Thymus (tissue), 11 donors: Measurements from ENCODE around the gene SLC35F3. TPM values are rescaled to one million over a fixed set of nuclear protein-coding genes. Genes with fewer than 3 reads are reported as not detected.
"Not testable (repeated sequence)": the region's sequence is repeated elsewhere in the genome, so short reads cannot be mapped to it uniquely, and the experiment has no call there.

ENCODE experiments used
- DNase-seq, 9 donors: peaks; one replicate each; pipeline ENCODE4 v3.0.0-alpha.2; 2013; ENCODE audit warnings: low spot score in 9 of 9, low read depth in 6 of 9, missing footprints in 1 of 9
- H3K27ac ChIP-seq, 2 donors: one replicate each; pipeline ENCODE4 v1.5.1; 2013; ENCODE audit warnings: control low read depth in 1 of 2, low read depth in 1 of 2, low read length in 1 of 2, mild to moderate bottlenecking in 1 of 2, moderate library complexity in 1 of 2
- H3K27me3 ChIP-seq, 2 donors: one replicate each; pipeline ENCODE4 v1.5.1; 2013; ENCODE audit warnings: low read length in 1 of 2; ENCODE audit not compliant: control insufficient read depth in 2 of 2, insufficient read depth in 1 of 2
- H3K36me3 ChIP-seq, 2 donors: one replicate each; pipeline ENCODE4 v1.5.1; 2013; ENCODE audit warnings: low read length in 1 of 2, mild to moderate bottlenecking in 1 of 2, moderate library complexity in 1 of 2; ENCODE audit not compliant: control insufficient read depth in 2 of 2, insufficient read depth in 2 of 2
- H3K4me1 ChIP-seq, 2 donors: one replicate each; pipeline ENCODE4 v1.5.1; 2013; ENCODE audit warnings: low read length in 2 of 2; ENCODE audit not compliant: control insufficient read depth in 2 of 2, insufficient read depth in 2 of 2
- H3K4me3 ChIP-seq, 2 donors: one replicate each; pipeline ENCODE4 v1.5.1; 2013; ENCODE audit warnings: low read length in 2 of 2, control low read depth in 1 of 2, mild to moderate bottlenecking in 1 of 2
- H3K9me3 ChIP-seq, 2 donors: one replicate each; pipeline ENCODE4 v1.5.1; 2013; ENCODE audit warnings: low read length in 1 of 2, mild to moderate bottlenecking in 1 of 2; ENCODE audit not compliant: control insufficient read depth in 2 of 2, insufficient read depth in 1 of 2
- WGBS: extraction: QIAGEN DNeasy Blood & Tissue Kit; methylation state at CpG from one replicate; pipeline ENCODE4 v1.1.7; 2013; 5-methylcytosine and 5-hydroxymethylcytosine counted together
- polyA plus RNA-seq: library from polyadenylated mRNA; stranded (reverse); fragments of 200-250 nt; gene quantifications from one replicate; pipeline ENCODE4 v1.2.3, GENCODE V29; 2013
- total RNA-seq: library from RNA; stranded (reverse); fragments of 120-200 nt; gene quantifications from one replicate; pipeline ENCODE4 v1.2.4, GENCODE V29; 2013
- donor health status: healthy.

SLC35F3 gene
- total and polyA plus RNA-seq, 2 donors: 1.9 to 3.2 TPM

DNA sequence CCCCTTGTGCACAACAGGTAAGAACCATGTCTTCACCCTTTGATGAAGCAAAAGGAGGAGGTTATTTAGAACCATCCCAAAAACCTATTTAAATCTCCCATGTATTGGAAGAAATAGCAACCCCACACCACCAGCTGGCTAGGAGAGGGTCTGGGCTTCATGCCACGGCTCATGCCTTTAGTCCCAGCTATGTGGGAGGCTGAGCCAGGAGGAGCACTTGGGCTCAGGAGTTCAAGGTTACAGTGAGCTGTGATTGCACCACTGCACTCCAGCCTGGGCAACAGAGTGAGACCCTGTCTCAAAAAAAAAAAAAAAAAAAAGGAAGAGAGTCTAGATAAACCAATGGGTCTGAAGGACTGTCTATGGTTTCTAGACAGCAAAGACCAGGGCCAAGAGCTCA lies 270.9 kb downstream of the SLC35F3 start:
- no peak for DNase-seq
- Histone ChIP-seq H3K9me3 (no peaks in the 10 kb centered on the region), H3K27ac (no peak overlapping the region), H3K27me3 (no peaks in the 10 kb centered on the region), H3K4me3 (no peak overlapping the region), H3K4me1 (peaks cover 12 to 27% of the 10 kb centered on the region in 2 donors), H3K36me3 (no peaks in the 10 kb centered on the region)
- WGBS: 98% methylated on average over 1 of the region's 1 CpG

DNA sequence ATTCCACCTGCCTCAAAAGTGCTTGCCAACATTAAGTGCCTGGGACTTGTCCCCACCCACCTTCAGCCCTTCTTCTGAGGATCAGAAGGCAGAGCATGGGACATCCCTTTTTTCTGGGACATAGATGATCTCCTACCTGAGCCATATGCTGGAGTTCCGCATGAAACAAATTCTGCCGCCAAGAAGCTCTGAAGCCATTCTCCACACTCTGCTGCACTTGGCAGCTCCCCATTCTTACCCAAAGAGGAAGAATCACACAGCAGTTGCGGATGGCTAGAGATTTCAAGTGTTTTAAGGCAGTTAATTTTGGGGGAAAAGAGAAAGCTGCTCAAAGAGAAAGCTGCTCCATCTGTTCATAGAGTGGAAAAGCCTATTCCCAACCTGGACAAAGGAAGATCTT lies 271.5 kb downstream of the SLC35F3 start:
- Histone ChIP-seq H3K9me3 (no peaks in the 10 kb centered on the region), H3K4me1 (peaks cover 6 to 20% of the 10 kb centered on the region in 2 donors), H3K36me3 (no peaks in the 10 kb centered on the region), H3K27me3 (no peaks in the 10 kb centered on the region), H3K27ac (no peak overlapping the region), H3K4me3 (no peak overlapping the region)
- WGBS: 94% methylated on average over 3 of the region's 3 CpGs
- DNase-seq: no peak

DNA sequence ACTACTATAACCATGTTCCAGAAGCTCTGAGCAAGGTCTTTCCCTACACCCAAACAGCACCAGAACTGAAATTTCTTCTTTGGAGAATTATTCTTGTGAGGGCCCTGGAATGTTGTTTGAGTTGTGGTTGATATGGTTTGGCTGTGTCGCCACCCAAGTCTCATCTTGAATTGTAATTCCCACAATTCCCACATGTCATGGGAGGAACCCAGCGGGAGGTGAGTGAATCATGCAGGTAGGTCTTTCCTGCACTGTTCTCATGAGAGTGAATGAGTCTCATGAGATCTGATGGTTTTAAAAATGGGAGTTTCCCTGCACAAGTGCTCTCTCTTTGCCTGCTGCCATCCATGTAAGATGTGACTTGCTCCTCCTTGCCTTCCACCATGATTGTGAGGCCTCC lies 272.4 kb downstream of the SLC35F3 start:
- not testable (repeated sequence) for H3K27me3 ChIP-seq, DNase-seq, H3K4me3 ChIP-seq, H3K9me3 ChIP-seq, H3K27ac ChIP-seq, H3K36me3 ChIP-seq
- 97% methylated on average over 2 of the region's 2 CpGs for WGBS
- H3K4me1 ChIP-seq: peaks cover 0 to 14% of the 10 kb centered on the region in 2 donors

DNA sequence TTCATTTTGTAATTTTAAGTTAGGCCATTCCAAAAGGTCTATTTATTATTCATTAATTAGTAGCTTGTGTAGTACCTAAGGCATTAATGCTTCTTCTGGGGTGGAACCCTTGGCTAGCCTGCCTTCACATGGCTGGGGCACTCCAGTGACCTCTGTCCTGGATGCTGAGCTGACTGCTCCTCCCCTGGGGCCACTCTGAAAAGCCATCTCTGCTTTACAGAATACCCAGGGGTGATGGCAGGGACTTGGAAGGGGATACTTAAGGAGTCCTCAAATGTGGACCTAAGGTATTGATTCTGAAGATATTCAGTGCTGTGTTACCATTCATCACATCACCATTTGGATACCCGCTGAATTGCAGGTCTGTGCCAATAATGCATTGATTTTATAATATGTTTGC lies 281.0 kb downstream of the SLC35F3 start:
- WGBS: 95% methylated on average over 1 of the region's 1 CpG

DNA sequence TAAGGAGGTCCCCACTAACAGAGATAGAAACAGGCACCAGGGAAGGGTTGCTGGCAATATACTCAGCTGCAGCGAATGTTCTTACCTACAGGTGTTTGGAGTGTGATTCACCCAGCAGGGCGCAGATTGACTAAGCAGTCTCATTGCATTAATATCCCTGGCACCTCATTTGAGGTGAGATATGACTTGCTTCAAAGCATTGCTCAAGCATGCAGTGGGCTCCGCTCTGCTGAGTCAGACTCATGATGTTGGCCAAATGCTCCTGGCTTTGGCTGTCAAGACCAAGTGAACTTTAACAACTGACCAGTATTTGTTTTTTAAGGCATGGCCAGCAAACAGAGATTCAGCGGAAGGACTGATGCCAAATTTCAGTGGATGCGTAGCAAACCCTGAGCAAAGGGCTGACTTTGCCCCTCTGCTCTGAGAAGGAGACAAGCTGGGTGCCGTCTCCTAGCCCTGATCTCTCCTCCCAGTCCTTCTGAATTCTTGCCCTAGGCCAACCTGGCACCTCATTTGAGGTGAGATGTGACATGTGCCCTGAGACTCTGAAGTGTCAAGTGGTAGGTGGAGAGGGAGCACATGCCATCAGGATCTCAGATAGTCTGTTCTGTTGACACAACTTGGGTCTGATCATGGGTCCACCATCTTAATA lies 281.7 kb downstream of the SLC35F3 start:
- no peak for DNase-seq
- 95% methylated on average over 6 of the region's 6 CpGs for WGBS
- Histone ChIP-seq H3K36me3 (no peaks in the 10 kb centered on the region), H3K4me3 (no peak overlapping the region), H3K9me3 (peaks cover 0 to 2% of the 10 kb centered on the region in 2 donors), H3K27me3 (no peaks in the 10 kb centered on the region), H3K27ac (no peak overlapping the region), H3K4me1 (no peaks in the 10 kb centered on the region)

More for the DNA sequence above, 281.0 kb downstream of the SLC35F3 start:
- no peaks in the 10 kb centered on the region for H3K36me3 ChIP-seq
- no peaks in the 10 kb centered on the region for H3K4me1 ChIP-seq
- H3K4me3 ChIP-seq: no peak overlapping the region
- no peak overlapping the region for H3K27ac ChIP-seq
- H3K9me3 ChIP-seq: peaks cover 0 to 2% of the 10 kb centered on the region in 2 donors
- no peak for DNase-seq
- no peaks in the 10 kb centered on the region for H3K27me3 ChIP-seq

DNA sequence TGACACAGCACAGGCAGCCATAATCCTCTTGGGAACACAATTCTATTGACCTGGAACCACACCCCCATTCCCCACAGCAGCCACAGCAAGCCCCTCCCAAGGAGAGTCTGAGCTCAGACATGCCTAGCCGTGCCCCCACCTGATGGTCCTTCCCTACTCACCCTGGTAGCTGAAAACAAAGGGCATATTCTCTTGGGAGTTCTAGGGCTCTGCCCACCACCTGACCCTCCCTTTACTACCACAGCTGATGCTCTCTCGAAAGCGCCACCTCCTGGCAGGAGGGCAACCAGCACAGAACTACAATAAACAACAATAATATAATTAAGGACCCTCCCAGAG lies 283.9 kb downstream of the SLC35F3 start:
- 62% methylated on average over 3 of the region's 3 CpGs for WGBS
- Histone ChIP-seq H3K4me3 (no peak overlapping the region), H3K36me3 (no peaks in the 10 kb centered on the region), H3K27ac (no peak overlapping the region), H3K9me3 (peaks cover 0 to 2% of the 10 kb centered on the region in 2 donors), H3K27me3 (no peaks in the 10 kb centered on the region), H3K4me1 (no peaks in the 10 kb centered on the region)
- DNase-seq: peak in 1 of 9 donors; percentile 25

DNA sequence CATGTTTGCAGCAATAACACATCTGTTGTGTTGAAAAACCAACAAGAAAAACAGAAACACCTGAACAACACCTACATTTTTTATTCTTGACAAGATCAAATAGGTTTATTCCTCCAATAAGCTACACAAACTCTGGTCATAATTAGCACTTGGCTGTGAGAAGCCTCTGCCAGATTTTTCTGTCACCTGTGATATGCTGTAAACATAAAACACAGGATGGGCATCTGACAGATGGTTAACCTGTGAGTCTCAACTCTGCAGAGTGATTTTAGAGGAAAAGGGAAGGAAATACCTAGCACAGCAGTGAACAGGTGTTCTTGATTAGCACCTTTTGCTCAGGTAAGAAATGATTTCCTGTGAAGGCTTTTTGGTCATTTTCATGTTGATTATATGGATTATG lies 293.4 kb downstream of the SLC35F3 start:
- H3K9me3 ChIP-seq: no peaks in the 10 kb centered on the region
- no peak overlapping the region for H3K4me3 ChIP-seq
- H3K27me3 ChIP-seq: no peaks in the 10 kb centered on the region
- no peaks in the 10 kb centered on the region for H3K4me1 ChIP-seq
- H3K27ac ChIP-seq: no peak overlapping the region
- no peaks in the 10 kb centered on the region for H3K36me3 ChIP-seq
- no peak for DNase-seq

DNA sequence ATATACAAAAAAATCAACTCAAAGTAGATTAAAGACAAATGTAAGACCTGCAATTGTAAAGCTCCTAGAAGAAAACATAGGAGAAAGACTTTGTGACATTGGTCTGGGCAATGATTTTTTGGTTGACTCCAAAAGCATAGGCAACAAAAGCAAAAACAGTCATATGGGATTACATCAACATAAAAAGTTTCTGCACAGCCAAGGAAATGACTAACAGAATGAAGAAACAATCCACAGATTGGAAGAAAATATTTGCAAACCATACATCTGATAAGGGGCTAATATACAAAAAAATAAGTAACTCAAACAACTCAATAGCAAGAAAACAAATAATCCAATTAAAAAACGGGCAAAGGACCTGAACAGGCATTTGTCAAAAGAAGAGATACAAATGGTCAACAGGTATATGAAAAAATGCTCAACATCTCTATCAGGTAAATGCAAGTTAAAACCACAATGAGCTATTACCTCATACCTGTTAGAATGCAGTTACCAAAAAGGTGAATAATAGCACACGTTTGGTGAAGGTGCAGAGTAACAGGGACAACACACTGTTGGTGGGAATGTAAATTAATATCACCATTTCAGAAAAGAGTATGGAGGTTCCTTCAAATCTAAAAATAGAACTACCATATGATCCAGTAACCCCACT lies 295.1 kb downstream of the SLC35F3 start:
- Histone ChIP-seq H3K4me1 (no peaks in the 10 kb centered on the region), H3K9me3 (no peaks in the 10 kb centered on the region), H3K4me3 (no peak overlapping the region), H3K27me3 (no peaks in the 10 kb centered on the region), H3K36me3 (no peaks in the 10 kb centered on the region), H3K27ac (no peak overlapping the region)
- no peak for DNase-seq
- WGBS: 92% methylated on average over 2 of the region's 2 CpGs

DNA sequence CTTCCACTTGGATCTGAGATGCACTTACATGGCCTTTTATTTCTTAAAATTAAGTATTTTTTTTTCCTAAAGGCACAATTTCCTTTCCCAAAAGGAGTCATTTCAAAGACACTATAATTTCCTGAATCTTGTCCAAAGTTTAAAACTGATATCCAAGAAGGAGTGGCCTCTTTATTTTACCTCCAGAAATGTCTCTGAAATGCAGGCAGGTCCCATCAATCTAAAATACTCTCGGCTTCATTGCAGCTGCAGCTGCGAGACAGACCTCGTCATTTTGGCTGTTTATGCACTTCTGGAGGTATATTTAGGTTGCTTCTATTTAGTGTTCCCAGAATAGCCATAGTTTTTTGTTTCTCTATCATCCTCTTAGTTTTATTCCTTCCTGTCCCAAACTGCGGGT lies 296.1 kb downstream of the SLC35F3 start:
- Histone ChIP-seq H3K36me3 (no peaks in the 10 kb centered on the region), H3K27ac (no peak overlapping the region), H3K4me3 (no peak overlapping the region), H3K27me3 (no peaks in the 10 kb centered on the region), H3K9me3 (no peaks in the 10 kb centered on the region), H3K4me1 (no peaks in the 10 kb centered on the region)
- no peak for DNase-seq
- 95% methylated on average over 4 of the region's 4 CpGs for WGBS
